B cell (primary cell): ENCODE measurements around the gene GRID1. TPM values are rescaled to one million over a fixed set of nuclear protein-coding genes. Genes with fewer than 3 reads are reported as not detected.

Experiments used
- ATAC-seq: fragments of 200-7000 bp; cut with Tn5 transposase; one replicate; pipeline ENCODE4 v1.10.0; 2021; ENCODE audit warnings: low read depth, mild to moderate bottlenecking, moderate number of reproducible peaks, moderate library complexity
- CTCF ChIA-PET: fragments of 350-600 bp; sonication (Branson Sonifier 250); formaldehyde crosslinking; loops from one replicate; lab custom pipeline; 2021; ENCODE audit warnings: antibody characterized with exemption, inconsistent platforms; lab: Charles Lee
- POLR2A ChIA-PET: fragments of 350-600 bp; sonication (Branson Sonifier 250); formaldehyde crosslinking; loops from one replicate; lab custom pipeline; 2021; ENCODE audit warnings: antibody characterized with exemption; lab: Charles Lee
- DNase-seq: peaks from one replicate; pipeline ENCODE4 v3.0.0; 2013
- H2AFZ ChIP-seq: 2 replicates; pipeline ENCODE4 v1.6.1; 2012; ENCODE audit warnings: mild to moderate bottlenecking, low read depth, low read length; ENCODE audit not compliant: insufficient read depth, poor library complexity, severe bottlenecking
- H3K27ac ChIP-seq, 2 donors: 1 replicate in 1 of 2; 2 replicates in 1 of 2; pipeline ENCODE4 v1.5.1; 2012 to 2013; ENCODE audit warnings: low read length in 2 of 2, mild to moderate bottlenecking in 2 of 2, moderate library complexity in 1 of 2
- H3K27me3 ChIP-seq, 4 experiments: fragments of 200-600 bp in 1 of 4; sonication (generic) in 1 of 4; replicated peaks in 1 of 4; 1 replicate in 2 of 4; 2 replicates in 2 of 4; pipeline versions ENCODE4 v1.6.1 to v1.7.0; 2013 to 2016; ENCODE audit warnings: low read length in 3 of 4, mild to moderate bottlenecking in 2 of 4, mixed read lengths in 1 of 4, moderate library complexity in 1 of 4; ENCODE audit not compliant: insufficient read depth in 4 of 4, control insufficient read depth in 3 of 4; ENCODE audit errors: control extremely low read depth in 1 of 4
- H3K36me3 ChIP-seq, 2 experiments: replicated peaks in 1 of 2; 1 replicate in 1 of 2; 2 replicates in 1 of 2; pipeline versions ENCODE4 v1.6.1 to v1.7.1; 2013; ENCODE audit warnings: low read length in 1 of 2; ENCODE audit not compliant: insufficient read depth in 2 of 2, control insufficient read depth in 1 of 2; ENCODE audit errors: control extremely low read depth in 1 of 2, extremely low read depth in 1 of 2
- H3K4me1 ChIP-seq, 2 donors: fragments of 200-600 bp in 1 of 2; sonication (generic) in 1 of 2; 1 replicate in 1 of 2; 2 replicates in 1 of 2; pipeline versions ENCODE4 v1.5.1 to v1.6.1; 2013 to 2017; ENCODE audit warnings: low read length in 2 of 2; ENCODE audit not compliant: control insufficient read depth in 2 of 2, insufficient read depth in 2 of 2
- H3K4me2 ChIP-seq: replicated peaks from 2 replicates; pipeline ENCODE3; 2012; ENCODE audit warnings: mild to moderate bottlenecking, low read depth, low read length; ENCODE audit not compliant: poor library complexity, severe bottlenecking
- H3K4me3 ChIP-seq, 5 experiments: fragments of 200-600 bp in 1 of 5; sonication (generic) in 1 of 5; 1 replicate in 3 of 5; 2 replicates in 2 of 5; pipeline versions ENCODE4 v1.5.1 to v1.7.0; 2011 to 2016; ENCODE audit warnings: low read length in 4 of 5, mild to moderate bottlenecking in 4 of 5, low read depth in 2 of 5, control low read depth in 1 of 5, moderate library complexity in 1 of 5; ENCODE audit not compliant: insufficient read depth in 1 of 5; ENCODE audit errors: control extremely low read depth in 1 of 5, extremely low read depth in 1 of 5
- H3K79me2 ChIP-seq: fragments of 200-600 bp; sonication (generic); one replicate; pipeline ENCODE4 v1.6.0; 2016; ENCODE audit warnings: low read length; ENCODE audit not compliant: control insufficient read depth, insufficient read depth
- H3K9ac ChIP-seq: fragments of 200-600 bp; sonication (generic); 2 replicates; pipeline ENCODE4 v1.6.1; 2017; ENCODE audit warnings: mild to moderate bottlenecking, low read length, moderate library complexity
- H3K9me3 ChIP-seq, 3 donors: one replicate each; pipeline versions ENCODE4 v1.6.1 to v1.7.1; 2013; ENCODE audit warnings: low read length in 2 of 3; ENCODE audit not compliant: control insufficient read depth in 2 of 3, insufficient read depth in 1 of 3; ENCODE audit errors: control extremely low read depth in 1 of 3
- H4K20me1 ChIP-seq: 2 replicates; pipeline ENCODE4 v1.6.0; 2012; ENCODE audit warnings: mild to moderate bottlenecking, low read length; ENCODE audit not compliant: insufficient read depth, control insufficient read depth, poor library complexity, severe bottlenecking
- H3K27ac Mint-ChIP-seq: one replicate; pipeline ENCODE4 v1.8.0; 2021; ENCODE audit warnings: mixed read lengths
- H3K27me3 Mint-ChIP-seq: one replicate; pipeline ENCODE4 v1.8.0; 2021; ENCODE audit warnings: mixed read lengths
- H3K4me1 Mint-ChIP-seq: one replicate; pipeline ENCODE4 v1.8.0; 2021; ENCODE audit warnings: mixed read lengths
- H3K4me3 Mint-ChIP-seq: one replicate; pipeline ENCODE4 v1.8.0; 2021; ENCODE audit warnings: mixed read lengths
- H3K9me3 Mint-ChIP-seq: one replicate; pipeline ENCODE4 v1.8.0; 2022; ENCODE audit warnings: mixed read lengths; ENCODE audit not compliant: insufficient read depth
- EZH2 ChIP-seq: IDR thresholded peaks from 2 replicates; pipeline ENCODE4 v1.6.1; 2012; ENCODE audit warnings: borderline replicate concordance, low read depth, mild to moderate bottlenecking, moderate library complexity, low read length; ENCODE audit not compliant: insufficient read depth, poor library complexity, severe bottlenecking
- WGBS: methylation state at CpG from one replicate; pipeline ENCODE4 v1.1.5; 2013; ENCODE audit warnings: missing lambda C conversion rate; ENCODE audit not compliant: insufficient coverage; 5-methylcytosine and 5-hydroxymethylcytosine counted together
- intact Hi-C: fragments of 100-400 bp; cut with micrococcal nuclease; formaldehyde crosslinking; loops from one replicate; pipeline ENCODE4 v1.10.0; 2022
- polyA plus RNA-seq: library from polyadenylated mRNA; depleted of rRNA; stranded (reverse); fragments of >200 nt; gene quantifications from 2 replicates; pipeline ENCODE4 v1.2.3, GENCODE V29; 2012
- total RNA-seq, 2 donors: library from RNA; stranded (reverse); fragments of 120-200 nt in 1 of 2; gene quantifications; 1 replicate in 1 of 2; 2 replicates in 1 of 2; pipeline versions ENCODE4 v1.2.3 to v1.2.4, GENCODE V29; 2013 to 2022
- TF ChIP-seq, protein P1 (sequence below): fragments of 200-600 bp; IDR thresholded peaks from one replicate; pipeline ENCODE4 v1.8.0; 2022; ENCODE audit warnings: antibody characterized with exemption, mild to moderate bottlenecking

Gene GRID1
- total and polyA plus RNA-seq, 2 donors (not counting 1 experiment from before 2014, with no cell fraction given): not detected

DNA sequence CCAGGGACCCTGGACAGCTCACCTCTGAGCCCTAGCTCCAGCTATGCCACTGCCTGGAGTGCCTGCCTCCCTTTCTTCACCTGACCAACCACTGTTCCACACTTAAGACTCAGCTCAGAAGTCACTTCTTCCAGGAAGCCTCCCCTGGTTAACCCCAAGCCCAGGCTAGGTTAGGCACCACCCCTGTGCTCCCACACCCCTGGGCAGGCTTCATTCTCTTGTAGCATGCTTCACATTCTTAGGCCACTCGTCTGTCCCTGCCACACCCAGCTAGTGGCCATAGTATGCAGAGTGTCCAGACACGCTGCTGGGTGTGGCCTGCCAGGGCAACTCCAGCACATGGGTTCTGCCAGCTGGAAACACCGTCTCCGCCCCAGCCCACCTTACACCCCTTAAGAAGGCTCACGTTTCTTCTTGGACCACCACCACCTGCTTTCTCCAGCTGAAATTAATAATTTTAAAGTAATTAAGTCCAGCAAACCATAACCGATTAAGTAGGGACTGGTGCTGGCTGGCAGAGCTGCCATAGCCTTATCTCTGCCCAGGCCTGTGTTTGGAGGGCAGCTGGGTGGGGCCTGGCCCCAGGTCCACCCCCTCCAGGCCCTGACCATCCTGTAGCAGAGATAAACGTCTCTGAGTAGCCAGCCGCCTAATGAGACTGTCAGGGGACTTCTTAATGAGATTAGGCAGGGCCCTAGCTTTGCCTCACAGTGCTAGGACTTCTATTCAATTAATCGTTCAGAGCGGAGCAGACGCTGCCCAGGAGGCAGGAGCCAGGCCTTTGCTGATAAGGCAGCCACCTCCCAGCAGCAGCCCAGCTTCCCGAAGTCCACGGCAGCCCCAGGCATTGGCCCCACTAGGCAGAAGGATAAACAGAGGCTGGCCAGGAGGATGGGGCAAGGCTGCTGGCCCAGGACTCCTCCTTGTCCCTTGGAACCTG is 20.5 kb downstream of the GRID1 start:
- Histone ChIP-seq H3K79me2 (no peaks in the 10 kb centered on the region), H3K27ac (no peak overlapping the region), H3K4me2 (no peak overlapping the region), H3K9ac (no peak overlapping the region), H3K9me3 (peaks cover 0 to 5% (median 0%) of the 10 kb centered on the region in 3 donors), H3K4me1 (no peaks in the 10 kb centered on the region), H4K20me1 (no peaks in the 10 kb centered on the region), H3K4me3 (no peak overlapping the region), H3K36me3 (no peaks in the 10 kb centered on the region), H3K27me3 (peaks cover 0 to 6% (median 1%) of the 10 kb centered on the region in 4 experiments), H2AFZ (no peak overlapping the region)
- DNase-seq (no peak), ATAC-seq (no peak)
- Mint-ChIP-seq H3K4me3 (no peak overlapping the region), H3K9me3 (no peaks in the 10 kb centered on the region), H3K27me3 (peaks cover 14% of the 10 kb centered on the region), H3K27ac (no peak overlapping the region), H3K4me1 (no peaks in the 10 kb centered on the region)
- TF ChIP-seq, protein P1, sequence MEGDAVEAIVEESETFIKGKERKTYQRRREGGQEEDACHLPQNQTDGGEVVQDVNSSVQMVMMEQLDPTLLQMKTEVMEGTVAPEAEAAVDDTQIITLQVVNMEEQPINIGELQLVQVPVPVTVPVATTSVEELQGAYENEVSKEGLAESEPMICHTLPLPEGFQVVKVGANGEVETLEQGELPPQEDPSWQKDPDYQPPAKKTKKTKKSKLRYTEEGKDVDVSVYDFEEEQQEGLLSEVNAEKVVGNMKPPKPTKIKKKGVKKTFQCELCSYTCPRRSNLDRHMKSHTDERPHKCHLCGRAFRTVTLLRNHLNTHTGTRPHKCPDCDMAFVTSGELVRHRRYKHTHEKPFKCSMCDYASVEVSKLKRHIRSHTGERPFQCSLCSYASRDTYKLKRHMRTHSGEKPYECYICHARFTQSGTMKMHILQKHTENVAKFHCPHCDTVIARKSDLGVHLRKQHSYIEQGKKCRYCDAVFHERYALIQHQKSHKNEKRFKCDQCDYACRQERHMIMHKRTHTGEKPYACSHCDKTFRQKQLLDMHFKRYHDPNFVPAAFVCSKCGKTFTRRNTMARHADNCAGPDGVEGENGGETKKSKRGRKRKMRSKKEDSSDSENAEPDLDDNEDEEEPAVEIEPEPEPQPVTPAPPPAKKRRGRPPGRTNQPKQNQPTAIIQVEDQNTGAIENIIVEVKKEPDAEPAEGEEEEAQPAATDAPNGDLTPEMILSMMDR: no peak
- no peak for TF ChIP-seq EZH2
- ChIA-PET CTCF (no interaction called here), POLR2A (no interaction called here)
- intact Hi-C loops: no loop called here
- 98% methylated on average over 10 of the region's 13 CpGs for WGBS

DNA sequence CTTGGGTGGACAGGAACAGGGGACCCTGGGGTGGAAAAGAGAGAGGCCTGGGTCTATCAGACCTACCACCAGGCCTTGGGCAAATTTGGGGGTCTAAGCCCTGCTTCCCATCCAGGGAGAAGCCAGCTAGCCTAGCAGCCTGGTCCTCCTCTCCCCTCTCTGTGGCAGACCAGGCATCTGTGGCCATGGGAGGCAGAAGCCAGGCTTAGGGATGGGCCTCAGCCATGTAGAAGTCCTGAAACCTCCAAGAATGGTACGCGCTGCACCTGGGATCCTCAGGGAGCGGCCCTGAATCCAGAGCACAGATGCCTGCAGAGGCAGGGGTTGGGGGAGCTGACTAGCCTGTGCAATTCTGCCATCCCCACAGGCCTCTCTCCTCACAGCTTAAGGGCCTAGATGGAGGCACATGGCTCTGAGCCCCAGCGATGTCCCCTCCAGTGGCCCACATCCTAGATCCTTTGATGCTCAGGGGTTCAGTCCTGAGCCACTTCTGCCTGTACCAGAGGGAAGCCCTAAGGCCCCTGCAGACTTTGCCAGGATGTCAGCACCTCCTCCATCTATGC is 21.2 kb downstream of the GRID1 start:
- Mint-ChIP-seq H3K4me3 (no peak overlapping the region), H3K27me3 (peaks cover 14% of the 10 kb centered on the region), H3K9me3 (no peaks in the 10 kb centered on the region), H3K27ac (no peak overlapping the region), H3K4me1 (no peaks in the 10 kb centered on the region)
- no peak for TF ChIP-seq EZH2
- TF ChIP-seq, protein P1: no peak
- ChIA-PET POLR2A (no interaction called here), CTCF (no interaction called here)
- ATAC-seq (no peak), DNase-seq (no peak)
- 92% methylated on average over 4 of the region's 4 CpGs for WGBS
- Histone ChIP-seq H3K9me3 (peaks cover 0 to 5% (median 0%) of the 10 kb centered on the region in 3 donors), H3K27me3 (peaks cover 0 to 6% (median 0%) of the 10 kb centered on the region in 4 experiments), H3K36me3 (no peaks in the 10 kb centered on the region), H3K4me3 (no peak overlapping the region), H3K27ac (no peak overlapping the region), H3K4me2 (no peak overlapping the region), H3K9ac (no peak overlapping the region), H2AFZ (no peak overlapping the region), H3K4me1 (no peaks in the 10 kb centered on the region), H4K20me1 (no peaks in the 10 kb centered on the region), H3K79me2 (no peaks in the 10 kb centered on the region)
- intact Hi-C loops: no loop called here
